ENCODE results near the gene FIBCD1. TPM values are rescaled to one million over a fixed set of nuclear protein-coding genes. Genes with fewer than 3 reads are reported as not detected.

Gene FIBCD1
- total RNA-seq, 1 donor from 2014 or later, result 0.59 TPM

GRCh38 chr9:130942679-130943078, 3.6 kb upstream of the FIBCD1 start:
- intact Hi-C loops (cut with DNase I), result loop anchor here (5.0 to 10.0 kb wide), 2 partner anchors 102 to 235 kb away; no protein-coding TSS in a partner anchor
- DNase-seq, result peak; percentile 26
- ATAC-seq (ENCODE audit: poor library complexity), result no peak

- intact Hi-C loops (cut with DNase I), result loop anchor here (5.0 to 10.0 kb wide), 2 partner anchors 103 to 235 kb away; no protein-coding TSS in a partner anchor
- no peak for ATAC-seq (ENCODE audit: poor library complexity)
- no peak for DNase-seq
Observed at GRCh38 chr9:130942084-130942483, 3.0 kb upstream of the FIBCD1 start.

GRCh38 chr9:130940693-130941576, 1.9 kb upstream of the FIBCD1 start:
- DNase-seq (peak; percentile 76), ATAC-seq (ENCODE audit: poor library complexity) (peak; percentile 84)
- intact Hi-C loops (cut with DNase I), result loop anchor here (5.0 to 10.0 kb wide), 2 partner anchors 104 to 234 kb away; no protein-coding TSS in a partner anchor

GRCh38 chr9:130940027-130940549, 1.0 kb upstream of the FIBCD1 start:
- intact Hi-C loops (cut with DNase I), result loop anchor here (5.0 to 10.0 kb wide), 2 partner anchors 105 to 233 kb away; no protein-coding TSS in a partner anchor
- DNase-seq, result no peak
- ATAC-seq (ENCODE audit: poor library complexity), result no peak

GRCh38 chr9:130939405-130940026, 469 bp upstream of the FIBCD1 start:
- ATAC-seq (ENCODE audit: poor library complexity) (no peak), DNase-seq (no peak)
- intact Hi-C loops (cut with DNase I), result loop anchor here (5.0 to 10.0 kb wide), 2 partner anchors 105 to 232 kb away; no protein-coding TSS in a partner anchor

- ATAC-seq (ENCODE audit: poor library complexity) (no peak), DNase-seq (no peak)
- intact Hi-C loops (cut with DNase I), result no loop called here
Observed at GRCh38 chr9:130938184-130938651, 829 bp downstream of the FIBCD1 start.

- intact Hi-C loops (cut with DNase I), result no loop called here
- DNase-seq (no peak), ATAC-seq (ENCODE audit: poor library complexity) (no peak)
Observed at GRCh38 chr9:130937146-130938076, 1.6 kb downstream of the FIBCD1 start.

- ATAC-seq (ENCODE audit: poor library complexity) (no peak), DNase-seq (no peak)
- intact Hi-C loops (cut with DNase I), result no loop called here
Observed at GRCh38 chr9:130936285-130937117, 2.5 kb downstream of the FIBCD1 start.

GRCh38 chr9:130935648-130936271, 3.3 kb downstream of the FIBCD1 start:
- intact Hi-C loops (cut with DNase I), result no loop called here
- no peak for DNase-seq
- no peak for ATAC-seq (ENCODE audit: poor library complexity)

- ATAC-seq (ENCODE audit: poor library complexity) (no peak), DNase-seq (no peak)
- intact Hi-C loops (cut with DNase I), result loop anchor here (5.0 kb wide), 1 partner anchor 63 kb away; no protein-coding TSS in a partner anchor
Observed at GRCh38 chr9:130934702-130935647, 4.1 kb downstream of the FIBCD1 start.

GRCh38 chr9:130934246-130934645, 4.8 kb downstream of the FIBCD1 start:
- intact Hi-C loops (cut with DNase I), result loop anchor here (5.0 kb wide), 1 partner anchor 62 kb away; no protein-coding TSS in a partner anchor
- DNase-seq (no peak), ATAC-seq (ENCODE audit: poor library complexity) (no peak)

GRCh38 chr9:130933114-130934046, 5.7 kb downstream of the FIBCD1 start:
- intact Hi-C loops (cut with DNase I), result loop anchor here (5.0 kb wide), 1 partner anchor 61 kb away; no protein-coding TSS in a partner anchor
- DNase-seq (no peak), ATAC-seq (ENCODE audit: poor library complexity) (peak; percentile 22)

GRCh38 chr9:130932255-130933079, 6.6 kb downstream of the FIBCD1 start:
- intact Hi-C loops (cut with DNase I), result loop anchor here (5.0 kb wide), 1 partner anchor 60 kb away; no protein-coding TSS in a partner anchor
- peak; percentile 90 for ATAC-seq (ENCODE audit: poor library complexity)
- peak; percentile 86 for DNase-seq
